GM18505 (cell line): Measurements from ENCODE around the gene SLC9A5.
A peak's percentile ranks its signal among the peaks of the same experiment; 100 is the strongest.

Experiments used
- ATAC-seq: cut with Tn5 transposase; IDR thresholded peaks from one replicate; pipeline ENCODE4 v1.9.1; 2021; ENCODE audit not compliant: unreplicated experiment
- POLR2A ChIP-seq: IDR thresholded peaks from 4 replicates; pipeline ENCODE4 v1.6.1; 2011; ENCODE audit warnings: borderline replicate concordance; ENCODE audit not compliant: insufficient read depth, insufficient read length; ENCODE audit errors: extremely low read depth

SLC9A5 gene

DNA sequence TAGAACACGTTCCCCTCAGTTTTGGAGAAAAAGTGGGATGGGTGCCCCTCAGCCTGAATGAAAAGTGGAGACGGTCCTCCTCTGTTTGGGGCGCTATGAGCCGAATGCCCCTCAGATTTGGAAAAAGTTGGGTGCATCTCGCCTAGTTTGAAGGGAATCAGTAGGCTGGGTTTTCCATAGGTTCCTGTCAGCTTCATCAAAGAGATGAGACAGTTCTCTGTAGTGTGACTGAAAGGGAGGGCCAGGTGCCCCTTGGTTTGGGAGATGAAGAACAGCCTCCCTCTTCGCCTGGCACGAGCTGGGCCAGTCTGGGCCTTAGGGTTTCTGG is 742 bp upstream of the SLC9A5 start:
- TF ChIP-seq POLR2A: no peak
- ATAC-seq: no peak

DNA sequence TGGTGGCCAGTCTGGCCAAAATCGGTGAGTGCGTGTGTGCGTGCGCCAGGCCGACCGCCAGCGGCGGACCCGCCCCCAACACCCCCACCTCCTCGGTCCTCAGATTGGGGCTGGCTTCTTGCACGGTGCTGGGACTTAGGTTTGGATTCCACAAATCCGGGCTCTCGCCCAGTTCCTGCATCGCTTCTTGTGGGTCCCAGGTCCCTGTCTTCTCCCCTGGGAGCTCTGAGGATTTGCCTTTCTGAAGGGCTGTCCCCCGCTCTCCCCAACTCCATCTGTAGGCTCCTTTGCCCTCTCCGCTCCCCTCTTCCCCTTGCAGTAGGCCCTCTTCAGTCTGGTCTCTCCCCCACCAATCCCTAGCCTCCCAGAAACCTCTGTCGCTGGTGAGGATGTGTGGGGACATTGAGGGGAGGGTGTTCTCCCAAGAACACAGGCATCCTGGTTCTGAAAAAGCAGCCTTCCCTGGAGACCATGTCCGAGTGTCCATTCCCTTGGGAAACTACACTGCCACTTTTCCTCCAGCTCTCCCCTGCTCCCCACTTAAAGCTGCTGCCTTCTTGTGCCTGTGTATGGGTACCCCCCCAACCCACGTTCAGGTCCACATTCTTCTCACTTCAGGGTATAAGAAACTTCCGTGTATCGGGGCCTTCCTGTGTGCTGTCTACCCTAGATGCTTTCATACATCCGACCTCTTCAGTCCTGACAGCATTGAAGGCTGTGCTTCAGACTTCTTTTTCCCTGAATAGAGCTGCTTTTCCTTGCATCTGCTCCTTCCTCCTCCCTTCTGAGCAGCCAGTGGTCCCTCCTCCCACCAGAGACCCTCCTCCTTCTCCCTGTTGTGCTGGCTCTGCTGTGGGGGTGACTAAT is 632 bp downstream of the SLC9A5 start:
- no peak for ATAC-seq
- TF ChIP-seq POLR2A: no peak

DNA sequence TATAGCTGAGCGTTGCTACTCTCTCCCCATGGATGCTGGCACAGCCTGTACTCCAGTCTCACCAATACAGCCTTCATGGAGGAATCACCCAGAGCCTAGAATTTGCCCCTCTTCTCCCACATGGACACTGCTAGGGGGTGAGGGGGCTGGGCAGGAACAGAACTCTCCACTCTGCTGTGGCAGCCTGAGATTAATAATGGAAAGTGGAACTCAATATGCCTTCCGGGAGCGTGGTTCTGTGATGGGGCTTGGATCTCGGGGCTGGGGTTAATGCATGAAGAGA is 1.2 kb downstream of the SLC9A5 start:
- no peak for TF ChIP-seq POLR2A
- ATAC-seq: no peak

DNA sequence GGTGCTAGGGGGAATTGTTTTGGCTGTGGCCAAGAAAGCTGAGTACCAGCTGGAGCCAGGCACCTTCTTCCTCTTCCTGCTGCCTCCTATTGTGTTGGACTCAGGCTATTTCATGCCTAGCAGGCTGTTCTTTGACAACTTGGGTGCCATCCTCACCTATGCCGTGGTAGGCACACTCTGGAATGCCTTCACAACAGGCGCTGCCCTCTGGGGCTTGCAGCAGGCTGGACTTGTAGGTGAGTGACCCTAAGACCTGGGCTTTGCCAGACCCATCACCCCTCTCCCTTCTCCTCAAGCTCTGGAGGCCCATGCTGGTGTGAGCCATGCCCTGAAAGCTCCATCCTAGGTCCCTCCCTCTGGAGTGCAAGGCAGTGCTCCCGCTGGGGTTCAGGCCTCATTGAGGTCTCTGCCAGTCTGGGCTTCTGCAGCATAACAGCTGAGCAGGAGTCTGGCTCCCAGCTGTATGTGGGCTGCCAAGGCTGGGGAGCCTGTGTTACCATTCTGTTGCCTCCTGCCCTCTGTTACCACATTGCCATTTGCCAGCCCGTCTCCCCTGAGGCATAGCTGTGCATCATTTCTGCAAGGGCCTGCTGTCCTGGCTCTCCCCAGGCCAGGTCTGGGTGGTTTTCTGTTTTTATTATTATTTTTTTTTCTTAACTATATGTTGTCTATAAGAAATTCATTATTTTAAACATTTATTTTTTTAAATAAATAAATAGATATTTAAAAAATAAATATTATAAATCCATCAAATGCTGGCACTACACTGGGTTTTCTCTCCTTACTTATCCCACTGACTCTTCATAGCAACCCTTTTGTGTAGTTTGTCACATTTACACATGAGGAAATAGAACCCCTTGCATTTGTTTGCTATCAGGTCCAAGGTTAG is 4.1 kb downstream of the SLC9A5 start:
- no peak for TF ChIP-seq POLR2A
- no peak for ATAC-seq

DNA sequence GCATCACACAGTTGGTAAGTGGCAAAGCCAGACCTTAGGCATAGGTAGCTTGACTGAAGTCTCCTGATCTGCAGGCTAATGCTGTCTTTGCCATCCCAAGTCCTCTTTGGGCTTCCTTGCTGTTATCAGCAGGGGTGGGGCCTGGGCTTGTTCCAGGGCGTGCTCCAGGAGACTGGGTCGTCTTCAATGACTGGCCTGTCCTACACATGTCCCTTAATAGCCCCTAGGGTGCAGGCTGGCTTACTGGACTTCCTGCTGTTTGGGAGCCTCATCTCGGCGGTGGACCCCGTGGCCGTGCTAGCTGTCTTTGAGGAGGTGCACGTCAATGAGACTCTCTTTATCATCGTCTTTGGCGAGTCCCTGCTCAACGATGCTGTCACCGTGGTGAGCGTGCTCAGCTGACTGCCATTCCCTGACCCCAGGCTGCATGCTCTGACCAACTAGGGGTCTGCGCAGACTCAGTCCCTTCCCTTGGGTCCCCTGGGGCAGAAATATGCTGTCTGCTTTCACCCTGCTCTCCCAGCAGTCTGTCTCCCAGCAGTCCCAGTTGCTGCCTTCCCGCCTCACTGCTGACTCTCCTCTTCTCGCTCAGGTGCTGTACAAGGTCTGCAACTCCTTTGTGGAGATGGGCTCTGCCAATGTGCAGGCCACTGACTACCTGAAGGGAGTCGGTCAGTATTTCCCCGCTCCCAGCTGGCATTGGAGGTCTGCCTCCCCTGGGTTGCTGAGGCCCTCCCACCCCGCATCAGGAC is 6.2 kb downstream of the SLC9A5 start:
- TF ChIP-seq POLR2A: no peak
- ATAC-seq: no peak

DNA sequence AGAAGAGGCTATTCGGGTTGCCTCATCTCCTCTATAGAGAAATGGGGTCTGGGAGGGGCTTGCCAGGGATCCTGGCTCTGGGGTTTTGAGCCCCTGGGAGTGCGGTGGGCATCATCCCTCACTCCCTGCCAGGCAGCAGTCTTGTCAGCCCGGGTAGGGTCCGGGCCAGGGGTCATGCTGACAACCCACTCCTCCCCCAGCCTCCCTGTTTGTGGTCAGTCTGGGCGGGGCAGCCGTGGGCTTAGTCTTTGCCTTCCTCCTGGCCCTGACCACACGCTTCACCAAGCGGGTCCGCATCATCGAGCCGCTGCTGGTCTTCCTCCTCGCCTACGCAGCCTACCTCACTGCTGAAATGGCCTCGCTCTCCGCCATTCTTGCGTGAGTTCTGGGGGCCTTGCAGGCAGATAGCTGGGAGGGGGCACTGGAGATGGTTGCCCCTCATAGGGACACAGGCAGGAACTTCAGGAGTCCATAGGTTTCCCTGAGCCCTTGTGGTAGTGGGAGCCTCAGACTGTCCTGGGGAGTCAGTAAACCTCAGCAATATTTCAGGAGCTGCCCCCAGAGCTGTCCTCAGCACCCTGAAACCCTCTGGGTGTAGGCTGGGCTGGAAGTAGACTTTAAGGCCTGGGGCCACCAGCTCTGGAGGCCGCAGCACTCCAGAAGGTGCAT is 6.9 kb downstream of the SLC9A5 start:
- TF ChIP-seq POLR2A: no peak
- no peak for ATAC-seq

DNA sequence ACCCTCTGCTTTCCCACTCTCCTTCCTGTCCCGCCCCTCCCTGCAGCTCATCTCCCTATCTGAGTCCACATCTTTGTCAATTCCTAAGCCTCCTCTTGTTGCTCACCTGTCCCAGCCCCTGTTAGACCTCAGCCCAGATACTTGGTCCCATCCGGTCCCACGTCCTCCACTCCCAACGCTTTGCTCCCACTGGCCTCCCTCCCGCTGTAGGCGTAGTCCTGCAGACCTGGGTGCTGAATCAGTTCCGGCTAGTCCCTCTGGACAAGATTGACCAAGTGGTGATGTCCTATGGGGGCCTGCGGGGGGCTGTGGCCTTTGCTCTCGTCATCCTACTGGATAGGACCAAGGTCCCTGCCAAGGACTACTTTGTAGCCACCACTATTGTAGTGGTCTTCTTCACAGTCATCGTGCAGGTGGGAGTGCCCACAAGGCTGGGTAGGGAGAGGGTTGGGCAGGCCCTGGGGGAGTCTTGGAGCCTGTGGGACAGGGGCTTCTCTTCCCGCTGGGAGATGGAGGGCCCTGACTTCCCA is 8.0 kb downstream of the SLC9A5 start:
- ATAC-seq: no peak

DNA sequence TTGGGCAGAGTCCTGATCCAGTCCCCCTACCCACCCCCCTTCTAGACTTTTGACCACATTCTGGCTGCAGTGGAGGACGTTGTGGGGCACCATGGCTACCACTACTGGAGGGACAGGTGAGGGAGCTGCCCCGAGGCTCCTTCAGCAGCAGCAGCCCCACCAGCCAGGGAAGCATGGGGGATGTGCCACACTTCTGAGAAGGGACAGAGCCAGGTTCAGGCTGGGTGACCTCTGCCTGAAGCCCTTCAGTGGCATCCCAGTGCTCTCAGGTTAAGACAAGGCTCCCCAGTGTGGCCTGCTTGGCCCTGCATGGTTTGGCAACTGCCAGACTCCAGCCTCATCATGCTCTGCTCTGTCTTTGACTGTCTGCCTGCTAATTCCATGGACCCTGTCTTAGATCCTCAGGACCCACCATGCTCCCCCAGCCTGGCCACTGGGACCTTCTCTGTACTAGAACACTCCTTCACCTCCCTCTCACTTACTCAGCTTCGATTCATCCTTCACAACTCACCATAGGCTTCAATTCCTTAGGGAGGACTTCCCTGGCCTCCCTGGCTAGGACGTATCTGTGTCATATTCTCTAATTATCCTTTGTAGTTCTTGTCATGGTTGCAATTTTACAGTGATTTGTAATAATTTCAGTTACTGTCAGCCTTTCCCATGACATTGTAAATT is 8.8 kb downstream of the SLC9A5 start:
- TF ChIP-seq POLR2A: no peak
- no peak for ATAC-seq

More for the DNA sequence above, 8.0 kb downstream of the SLC9A5 start:
- TF ChIP-seq POLR2A: no peak

DNA sequence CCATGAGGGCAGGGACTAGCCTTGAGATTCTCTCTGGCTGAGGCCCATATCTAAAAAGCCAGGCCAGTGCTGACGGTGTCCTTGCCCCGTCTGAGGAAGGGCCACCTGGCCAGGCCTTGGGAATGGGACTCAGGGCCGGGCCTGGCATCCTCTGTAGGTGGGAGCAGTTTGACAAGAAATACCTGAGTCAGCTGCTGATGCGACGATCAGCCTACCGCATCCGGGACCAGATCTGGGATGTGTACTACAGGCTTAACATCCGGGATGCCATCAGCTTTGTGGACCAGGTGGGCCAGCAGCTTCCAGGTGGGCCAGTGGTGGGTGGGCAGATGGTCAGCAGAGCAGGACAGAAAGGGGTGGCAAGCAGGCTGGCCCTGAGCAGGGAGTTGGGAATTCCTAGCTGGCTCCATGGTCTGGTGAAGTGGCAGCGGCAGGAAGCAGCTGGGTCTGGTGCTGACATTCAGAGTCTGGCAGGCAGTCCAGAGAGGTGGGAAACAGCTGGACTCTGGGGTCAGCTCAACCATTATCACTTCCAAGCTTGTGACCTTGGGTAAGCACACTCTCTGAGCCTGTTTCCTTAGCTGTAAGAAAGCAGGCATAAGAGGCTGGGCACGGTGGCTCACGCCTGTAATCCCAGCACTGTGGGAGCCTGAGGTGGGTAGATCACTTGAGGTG is 9.5 kb downstream of the SLC9A5 start:
- no peak for TF ChIP-seq POLR2A
- ATAC-seq: no peak

DNA sequence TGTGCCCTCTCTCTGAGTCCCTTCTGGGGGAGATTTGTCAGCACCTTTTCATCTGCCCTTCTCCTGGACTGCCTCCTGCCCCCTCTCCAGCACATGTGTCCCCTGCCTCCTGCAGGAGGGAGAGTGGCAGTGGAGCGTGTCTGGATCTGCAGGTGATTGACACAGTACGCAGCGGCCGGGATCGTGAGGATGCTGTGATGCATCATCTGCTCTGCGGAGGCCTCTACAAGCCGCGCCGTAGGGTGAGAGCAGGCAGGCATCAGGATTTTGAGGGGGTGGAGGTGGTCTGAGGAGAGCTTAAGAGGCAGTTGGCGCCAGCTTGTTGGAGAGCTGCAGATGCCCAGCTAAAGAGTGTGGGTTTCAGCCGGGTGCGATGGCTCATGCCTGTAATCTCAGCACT is 10.9 kb downstream of the SLC9A5 start:
- ATAC-seq: no peak
- no peak for TF ChIP-seq POLR2A

DNA sequence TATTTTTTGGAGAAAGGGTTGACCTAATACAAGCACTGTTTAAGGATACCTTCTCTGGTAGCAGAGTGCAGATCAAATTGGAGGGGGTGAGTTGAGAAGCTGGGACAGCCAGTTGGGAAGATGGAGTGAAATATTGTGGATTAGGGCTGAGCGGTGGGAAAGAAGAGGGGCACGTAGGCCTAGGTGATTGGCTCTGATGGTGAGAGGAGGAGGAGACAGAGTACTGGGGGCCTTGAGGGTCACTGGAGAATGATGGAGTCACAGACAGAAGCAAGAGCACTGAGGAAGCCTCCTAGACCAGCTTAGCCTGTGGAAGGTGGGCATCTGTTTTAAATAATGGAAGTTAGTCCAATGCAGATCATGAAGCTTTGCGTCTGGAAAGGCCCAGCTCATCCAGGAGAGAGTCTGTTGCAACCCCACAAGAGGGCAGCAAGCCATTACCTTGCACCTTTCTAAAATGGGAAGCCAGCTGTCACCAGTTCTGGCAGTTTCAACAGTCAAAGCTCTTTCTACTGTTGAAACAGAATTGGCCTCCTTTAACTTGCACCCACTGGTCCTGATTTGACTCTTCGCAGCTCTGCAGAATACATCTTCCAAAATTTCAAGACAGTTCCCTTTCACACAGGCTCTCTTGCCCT is 11.8 kb downstream of the SLC9A5 start:
- TF ChIP-seq POLR2A: no peak
- ATAC-seq: peak; percentile 41
